Hepatocyte (in vitro differentiated cells): ENCODE data around the gene CAND1. TPM values are rescaled to one million over a fixed set of nuclear protein-coding genes. Genes with fewer than 3 reads are reported as not detected.

Experiments used
- DNase-seq: peaks from one replicate; pipeline ENCODE4 v3.0.0-alpha.2; 2016; ENCODE audit warnings: low spot score
- H2AFZ ChIP-seq: fragments of 200-600 bp; sonication (generic); 2 replicates; pipeline ENCODE4 v1.6.0; 2016; ENCODE audit warnings: antibody characterized with exemption, mild to moderate bottlenecking
- H3K27ac ChIP-seq: fragments of 200-600 bp; sonication (generic); 2 replicates; pipeline ENCODE4 v1.5.1; 2016; ENCODE audit warnings: mild to moderate bottlenecking
- H3K27me3 ChIP-seq: fragments of 200-600 bp; sonication (generic); 2 replicates; pipeline ENCODE4 v1.6.1; 2016
- H3K36me3 ChIP-seq: fragments of 200-600 bp; sonication (generic); replicated peaks from 2 replicates; pipeline ENCODE4 v1.5.1; 2016; ENCODE audit warnings: low read depth; ENCODE audit not compliant: insufficient read depth
- H3K4me1 ChIP-seq: fragments of 200-600 bp; sonication (generic); 2 replicates; pipeline ENCODE4 v1.5.1; 2016; ENCODE audit warnings: mild to moderate bottlenecking, moderate library complexity; ENCODE audit not compliant: insufficient read depth
- H3K4me2 ChIP-seq: fragments of 200-600 bp; sonication (generic); 2 replicates; pipeline ENCODE4 v1.6.0; 2016
- H3K4me3 ChIP-seq: fragments of 200-600 bp; sonication (generic); 2 replicates; pipeline ENCODE4 v1.5.1; 2016; ENCODE audit warnings: mild to moderate bottlenecking
- H3K79me2 ChIP-seq: fragments of 200-600 bp; sonication (generic); 2 replicates; pipeline ENCODE4 v1.6.0; 2017; ENCODE audit warnings: mild to moderate bottlenecking
- H3K9me2 ChIP-seq: fragments of 200-600 bp; sonication (generic); replicated peaks from 2 replicates; pipeline ENCODE4 v1.6.0; 2017; ENCODE audit warnings: mild to moderate bottlenecking; ENCODE audit not compliant: insufficient read depth
- H3K9me3 ChIP-seq: fragments of 200-600 bp; sonication (generic); 2 replicates; pipeline ENCODE4 v1.5.1; 2016; ENCODE audit warnings: low read depth, mild to moderate bottlenecking
- H4K20me1 ChIP-seq: fragments of 200-600 bp; sonication (generic); 2 replicates; pipeline ENCODE4 v1.6.0; 2016; ENCODE audit warnings: mild to moderate bottlenecking; ENCODE audit not compliant: insufficient read depth, poor library complexity, severe bottlenecking
- CTCF ChIP-seq: fragments of 200-600 bp; sonication (generic); IDR thresholded peaks from 2 replicates; pipeline ENCODE4 v1.5.1; 2016; ENCODE audit warnings: antibody characterized with exemption, mild to moderate bottlenecking; ENCODE audit not compliant: poor library complexity
- EZH2 ChIP-seq: fragments of 200-600 bp; sonication (generic); IDR thresholded peaks from 2 replicates; pipeline ENCODE4 v1.6.1; 2016; ENCODE audit warnings: antibody characterized with exemption, mild to moderate bottlenecking, borderline replicate concordance
- EZH2phosphoT487 ChIP-seq: fragments of 200-600 bp; sonication (generic); IDR thresholded peaks from one replicate; pipeline ENCODE4 v1.6.1; 2018; ENCODE audit warnings: antibody characterized with exemption, mild to moderate bottlenecking, low read depth, moderate library complexity; ENCODE audit not compliant: unreplicated experiment, severe bottlenecking
- WGBS: methylation state at CpG from one replicate; pipeline ENCODE4 v1.1.6; 2016; ENCODE audit warnings: low lambda C conversion rate; ENCODE audit errors: missing lambda C conversion rate; 5-methylcytosine and 5-hydroxymethylcytosine counted together
- polyA plus RNA-seq: library from polyadenylated mRNA; unstranded; fragments of >200 nt; fragmentation: Nextera tagmentation; extraction: Ambion mirVana; gene quantifications from 2 replicates; pipeline ENCODE4 v1.2.1, GENCODE V29; 2016
- total RNA-seq: library from RNA; depleted of rRNA; stranded (reverse); fragments of >200 nt; gene quantifications from 2 replicates; pipeline ENCODE4 v1.2.3, GENCODE V29; 2014

Gene CAND1
- total and polyA plus RNA-seq, 2 experiments from 2014 or later, result 113 to 130 TPM

- H2AFZ ChIP-seq, result no peak overlapping the region
- H4K20me1 ChIP-seq, result peaks cover 4% of the 10 kb centered on the region
- H3K4me1 ChIP-seq, result no peaks in the 10 kb centered on the region
- no peak overlapping the region for H3K4me3 ChIP-seq
- H3K27ac ChIP-seq, result no peak overlapping the region
- TF ChIP-seq EZH2phosphoT487 (no peak), CTCF (no peak), EZH2 (no peak)
- no peak for DNase-seq
- peaks cover 6% of the 10 kb centered on the region for H3K36me3 ChIP-seq
- H3K4me2 ChIP-seq, result no peak overlapping the region
- peaks cover 37% of the 10 kb centered on the region for H3K79me2 ChIP-seq
- no peaks in the 10 kb centered on the region for H3K9me2 ChIP-seq
- no peaks in the 10 kb centered on the region for H3K27me3 ChIP-seq
- WGBS, result 92% methylated on average over 4 of the region's 4 CpGs
- no peaks in the 10 kb centered on the region for H3K9me3 ChIP-seq
These were observed 30.8 kb downstream of the CAND1 start for GRCh38 chr12:67299926-67300325.

GRCh38 chr12:67302162-67302561, 33.0 kb downstream of the CAND1 start:
- Histone ChIP-seq H3K27me3 (no peaks in the 10 kb centered on the region), H3K4me2 (no peak overlapping the region), H3K4me1 (no peaks in the 10 kb centered on the region), H3K9me2 (no peaks in the 10 kb centered on the region), H3K79me2 (peaks cover 32% of the 10 kb centered on the region), H3K27ac (no peak overlapping the region), H3K9me3 (no peaks in the 10 kb centered on the region), H2AFZ (no peak overlapping the region), H3K36me3 (peaks cover 6% of the 10 kb centered on the region), H3K4me3 (no peak overlapping the region), H4K20me1 (no peaks in the 10 kb centered on the region)
- 94% methylated on average over 7 of the region's 7 CpGs for WGBS
- TF ChIP-seq EZH2phosphoT487, result no peak
- no peak for TF ChIP-seq CTCF
- no peak for TF ChIP-seq EZH2
- DNase-seq, result no peak

GRCh38 chr12:67305544-67305943, 36.4 kb downstream of the CAND1 start:
- H4K20me1 ChIP-seq, result no peaks in the 10 kb centered on the region
- no peak for DNase-seq

More at GRCh38 chr12:67305544-67305943, 36.4 kb downstream of the CAND1 start:
- WGBS, result 89% methylated on average over 1 of the region's 1 CpG
- H3K4me2 ChIP-seq, result no peak overlapping the region
- H3K4me1 ChIP-seq, result no peaks in the 10 kb centered on the region
- H3K4me3 ChIP-seq, result no peak overlapping the region
- no peaks in the 10 kb centered on the region for H3K9me3 ChIP-seq
- peaks cover 2% of the 10 kb centered on the region for H3K36me3 ChIP-seq
- no peak overlapping the region for H3K27ac ChIP-seq
- peaks cover 11% of the 10 kb centered on the region for H3K79me2 ChIP-seq
- no peaks in the 10 kb centered on the region for H3K27me3 ChIP-seq
- H3K9me2 ChIP-seq, result no peaks in the 10 kb centered on the region
- no peak for TF ChIP-seq CTCF
- no peak for TF ChIP-seq EZH2
- no peak for TF ChIP-seq EZH2phosphoT487
- H2AFZ ChIP-seq, result no peak overlapping the region
